ENCODE results near the gene CECR2. TPM values are rescaled to one million over a fixed set of nuclear protein-coding genes. Genes with fewer than 3 reads are reported as not detected.

The CECR2 gene
- total and polyA plus RNA-seq, 9 donors, result 0.87 to 6.7 (median 1.4) TPM

GRCh38 chr22:17491090-17491640 lies 121.9 kb downstream of the CECR2 start:
- intact Hi-C loops (cut with DNase I), result loop anchor here in 1 of 4 donors (10.0 kb wide), 2 partner anchors 316 to 396 kb away; no protein-coding TSS in a partner anchor
- WGBS, 3 donors, result 84 to 85% (median 85%) methylated on average over 9 of the region's 9 CpGs
- DNase-seq, result no peak
- no peaks in the 10 kb centered on the region for H3K4me1 ChIP-seq (ENCODE audit: insufficient read depth)
- no peaks in the 10 kb centered on the region for H3K9me3 ChIP-seq
- H3K27ac ChIP-seq, result no peak overlapping the region
- TF ChIP-seq CTCF (IDR thresholded peaks at IDR 0.05), result no peak
- TF ChIP-seq EP300 (IDR thresholded peaks at IDR 0.05), result no peak
- no peak for TF ChIP-seq POLR2A (IDR thresholded peaks at IDR 0.05)
- no peak overlapping the region for H3K4me3 ChIP-seq
- no peaks in the 10 kb centered on the region for H3K36me3 ChIP-seq
- H3K27me3 ChIP-seq, result no peaks in the 10 kb centered on the region

GRCh38 chr22:17492247-17492646 lies 123.0 kb downstream of the CECR2 start:
- TF ChIP-seq EP300 (IDR thresholded peaks at IDR 0.05) (no peak), CTCF (IDR thresholded peaks at IDR 0.05) (no peak), POLR2A (IDR thresholded peaks at IDR 0.05) (no peak)
- intact Hi-C loops (cut with DNase I), result loop anchor here in 1 of 4 donors (10.0 kb wide), 2 partner anchors 317 to 397 kb away; no protein-coding TSS in a partner anchor
- Histone ChIP-seq H3K36me3 (no peaks in the 10 kb centered on the region), H3K27me3 (no peaks in the 10 kb centered on the region), H3K27ac (peak overlapping the region in 1 of 2 donors; percentile 17), H3K4me1 (ENCODE audit: insufficient read depth) (no peaks in the 10 kb centered on the region), H3K9me3 (no peaks in the 10 kb centered on the region), H3K4me3 (no peak overlapping the region)
- DNase-seq, result peak in 2 of 5 donors; percentile 28 to 36
- 4 to 10% (median 10%) methylated on average over 3 of the region's 3 CpGs for WGBS, 3 donors

GRCh38 chr22:17493419-17493981 lies 124.2 kb downstream of the CECR2 start:
- Histone ChIP-seq H3K36me3 (no peaks in the 10 kb centered on the region), H3K4me1 (ENCODE audit: insufficient read depth) (no peaks in the 10 kb centered on the region), H3K9me3 (no peaks in the 10 kb centered on the region), H3K27me3 (no peaks in the 10 kb centered on the region), H3K27ac (no peak overlapping the region), H3K4me3 (no peak overlapping the region)
- 58 to 78% (median 71%) methylated on average over 3 of the region's 3 CpGs for WGBS, 3 donors
- TF ChIP-seq CTCF (IDR thresholded peaks at IDR 0.05), result no peak
- TF ChIP-seq POLR2A (IDR thresholded peaks at IDR 0.05), result no peak
- TF ChIP-seq EP300 (IDR thresholded peaks at IDR 0.05), result no peak
- no peak for DNase-seq
- intact Hi-C loops (cut with DNase I), result loop anchor here in 1 of 4 donors (10.0 kb wide), 2 partner anchors 319 to 399 kb away; no protein-coding TSS in a partner anchor

- Histone ChIP-seq H3K4me3 (no peak overlapping the region), H3K36me3 (no peaks in the 10 kb centered on the region), H3K9me3 (no peaks in the 10 kb centered on the region), H3K27me3 (no peaks in the 10 kb centered on the region), H3K27ac (no peak overlapping the region), H3K4me1 (ENCODE audit: insufficient read depth) (no peaks in the 10 kb centered on the region)
- 87 to 95% (median 87%) methylated on average over 5 of the region's 5 CpGs for WGBS, 3 donors
- DNase-seq, result no peak
- TF ChIP-seq CTCF (IDR thresholded peaks at IDR 0.05), result no peak
- no peak for TF ChIP-seq EP300 (IDR thresholded peaks at IDR 0.05)
- no peak for TF ChIP-seq POLR2A (IDR thresholded peaks at IDR 0.05)
- intact Hi-C loops (cut with DNase I), result loop anchor here in 1 of 4 donors (10.0 kb wide), 2 partner anchors 322 to 402 kb away; no protein-coding TSS in a partner anchor
These were observed 127.6 kb downstream of the CECR2 start for GRCh38 chr22:17496841-17497240.
